WTC11 (cell line): ENCODE results near the gene ANO2. TPM values are rescaled to one million over a fixed set of nuclear protein-coding genes. Genes with fewer than 3 reads are reported as not detected.

ENCODE experiments used
- ATAC-seq: fragments of 200-7000 bp; cut with Tn5 transposase; 2 replicates; pipeline ENCODE4 v1.10.0; 2021; ENCODE audit warnings: mild to moderate bottlenecking, moderate library complexity
- CTCF ChIA-PET: fragments of 300-600 bp; sonication (Branson Sonifier 250); formaldehyde crosslinking; loops from one replicate; lab custom pipeline; 2021; ENCODE audit warnings: antibody characterized with exemption; lab: Charles Lee
- POLR2A ChIA-PET: fragments of 350-600 bp; sonication (Branson Sonifier 250); formaldehyde crosslinking; loops from one replicate; lab custom pipeline; 2021; ENCODE audit warnings: antibody characterized with exemption; lab: Charles Lee
- DNase-seq: peaks from one replicate; pipeline ENCODE4 v3.0.0; 2021; ENCODE audit warnings: low spot score
- H3K27ac Mint-ChIP-seq: 2 replicates; pipeline ENCODE4 v1.8.0; 2021; ENCODE audit warnings: mixed read lengths
- H3K27me3 Mint-ChIP-seq: 2 replicates; pipeline ENCODE4 v1.8.0; 2021; ENCODE audit warnings: low read depth, mild to moderate bottlenecking, moderate library complexity, mixed read lengths
- H3K36me3 Mint-ChIP-seq: 2 replicates; pipeline ENCODE4 v1.8.0; 2021; ENCODE audit warnings: mixed read lengths
- H3K4me1 Mint-ChIP-seq: 2 replicates; pipeline ENCODE4 v1.8.0; 2022; ENCODE audit warnings: mixed read lengths
- H3K4me3 Mint-ChIP-seq: 2 replicates; pipeline ENCODE4 v1.8.0; 2021; ENCODE audit warnings: mild to moderate bottlenecking, moderate library complexity, mixed read lengths
- H3K9me3 Mint-ChIP-seq: 2 replicates; pipeline ENCODE4 v1.8.0; 2021; ENCODE audit warnings: mixed read lengths
- ELF4 ChIP-seq: sonication (generic); formaldehyde crosslinking; IDR thresholded peaks from 2 replicates; pipeline ENCODE4 v1.8.1; 2022; ENCODE audit warnings: low read depth, mild to moderate bottlenecking, moderate library complexity, missing genetic modification reagents
- FOXP1 ChIP-seq: sonication (generic); formaldehyde crosslinking; IDR thresholded peaks from 2 replicates; pipeline ENCODE4 v1.8.0; 2022; ENCODE audit warnings: missing genetic modification reagents, mild to moderate bottlenecking, moderate library complexity, borderline replicate concordance
- KAT7 ChIP-seq: sonication (generic); formaldehyde crosslinking; IDR thresholded peaks from 2 replicates; pipeline ENCODE4 v1.8.1; 2023; ENCODE audit warnings: missing genetic modification reagents, mild to moderate bottlenecking, borderline replicate concordance
- NFATC4 ChIP-seq: fragments of 250-450 bp; sonication (Bioruptor Pico); IDR thresholded peaks from 2 replicates; pipeline ENCODE4 v1.9.0; 2021; ENCODE audit warnings: mild to moderate bottlenecking
- NR2C2 ChIP-seq: sonication (generic); formaldehyde crosslinking; IDR thresholded peaks from 2 replicates; pipeline ENCODE4 v1.8.0; 2022; ENCODE audit warnings: mild to moderate bottlenecking, missing genetic modification reagents
- OVOL2 ChIP-seq: fragments of 250-450 bp; sonication (Bioruptor Pico); IDR thresholded peaks from 2 replicates; pipeline ENCODE4 v1.9.0; 2021; ENCODE audit warnings: mild to moderate bottlenecking, borderline replicate concordance
- TP53 ChIP-seq: sonication (generic); formaldehyde crosslinking; IDR thresholded peaks from 2 replicates; pipeline ENCODE4 v1.8.1; 2023; ENCODE audit warnings: mild to moderate bottlenecking, missing genetic modification reagents
- ZNF416 ChIP-seq: fragments of 250-450 bp; sonication (Bioruptor Pico); IDR thresholded peaks from 2 replicates; pipeline ENCODE4 v1.9.0; 2021; ENCODE audit warnings: mild to moderate bottlenecking, inconsistent platforms
- total RNA-seq: library from RNA; stranded (reverse); gene quantifications from 3 replicates; pipeline ENCODE4 v1.2.3, GENCODE V29; 2021
- TF ChIP-seq, protein P1 (sequence below): fragments of 250-450 bp; sonication (Bioruptor Pico); IDR thresholded peaks from 2 replicates; pipeline ENCODE4 v1.9.0; 2021; ENCODE audit warnings: mild to moderate bottlenecking, borderline replicate concordance
- TF ChIP-seq, protein P2 (sequence below): sonication (generic); formaldehyde crosslinking; IDR thresholded peaks from 2 replicates; pipeline ENCODE4 v1.8.0; 2022; ENCODE audit warnings: mild to moderate bottlenecking, missing genetic modification reagents
- TF ChIP-seq, protein P3 (sequence below): sonication (generic); formaldehyde crosslinking; IDR thresholded peaks from 2 replicates; pipeline ENCODE4 v1.8.0; 2022; ENCODE audit warnings: missing genetic modification reagents
- TF ChIP-seq, protein P4 (sequence below): sonication (generic); formaldehyde crosslinking; IDR thresholded peaks from 2 replicates; pipeline ENCODE4 v1.8.0; 2022; ENCODE audit warnings: mild to moderate bottlenecking, missing genetic modification reagents
- TF ChIP-seq, protein P5 (sequence below): sonication (generic); formaldehyde crosslinking; IDR thresholded peaks from 2 replicates; pipeline ENCODE4 v1.8.1; 2023; ENCODE audit warnings: mild to moderate bottlenecking, missing genetic modification reagents, moderate library complexity

ANO2 gene
- total RNA-seq, 1 experiment from 2014 or later = 2.8 TPM

DNA sequence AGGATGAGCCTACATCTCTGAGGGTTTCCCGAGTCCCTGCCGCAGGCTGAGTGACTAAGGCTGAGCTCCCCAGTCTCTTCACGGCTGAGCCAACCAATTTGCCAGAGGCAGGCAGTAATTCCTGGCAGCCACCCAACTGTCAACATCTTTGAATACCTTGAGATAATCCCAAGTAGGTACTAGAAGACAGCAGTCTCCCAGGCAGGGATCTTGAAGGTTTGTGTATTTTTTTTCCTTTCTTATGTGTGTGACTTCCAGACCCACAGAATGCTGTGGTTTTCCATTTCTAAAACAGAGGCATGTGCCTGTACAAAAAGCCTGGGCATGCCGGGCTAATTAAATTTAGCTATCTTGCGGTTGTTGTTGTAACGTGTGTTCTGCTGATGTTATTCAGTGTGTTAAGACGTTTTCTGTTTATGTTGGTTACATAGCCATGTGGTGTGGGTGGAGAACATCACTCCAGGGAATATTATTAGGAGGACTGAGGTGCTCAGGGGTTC is 155.5 kb downstream of the ANO2 start (continued):
- TF ChIP-seq, protein P1, sequence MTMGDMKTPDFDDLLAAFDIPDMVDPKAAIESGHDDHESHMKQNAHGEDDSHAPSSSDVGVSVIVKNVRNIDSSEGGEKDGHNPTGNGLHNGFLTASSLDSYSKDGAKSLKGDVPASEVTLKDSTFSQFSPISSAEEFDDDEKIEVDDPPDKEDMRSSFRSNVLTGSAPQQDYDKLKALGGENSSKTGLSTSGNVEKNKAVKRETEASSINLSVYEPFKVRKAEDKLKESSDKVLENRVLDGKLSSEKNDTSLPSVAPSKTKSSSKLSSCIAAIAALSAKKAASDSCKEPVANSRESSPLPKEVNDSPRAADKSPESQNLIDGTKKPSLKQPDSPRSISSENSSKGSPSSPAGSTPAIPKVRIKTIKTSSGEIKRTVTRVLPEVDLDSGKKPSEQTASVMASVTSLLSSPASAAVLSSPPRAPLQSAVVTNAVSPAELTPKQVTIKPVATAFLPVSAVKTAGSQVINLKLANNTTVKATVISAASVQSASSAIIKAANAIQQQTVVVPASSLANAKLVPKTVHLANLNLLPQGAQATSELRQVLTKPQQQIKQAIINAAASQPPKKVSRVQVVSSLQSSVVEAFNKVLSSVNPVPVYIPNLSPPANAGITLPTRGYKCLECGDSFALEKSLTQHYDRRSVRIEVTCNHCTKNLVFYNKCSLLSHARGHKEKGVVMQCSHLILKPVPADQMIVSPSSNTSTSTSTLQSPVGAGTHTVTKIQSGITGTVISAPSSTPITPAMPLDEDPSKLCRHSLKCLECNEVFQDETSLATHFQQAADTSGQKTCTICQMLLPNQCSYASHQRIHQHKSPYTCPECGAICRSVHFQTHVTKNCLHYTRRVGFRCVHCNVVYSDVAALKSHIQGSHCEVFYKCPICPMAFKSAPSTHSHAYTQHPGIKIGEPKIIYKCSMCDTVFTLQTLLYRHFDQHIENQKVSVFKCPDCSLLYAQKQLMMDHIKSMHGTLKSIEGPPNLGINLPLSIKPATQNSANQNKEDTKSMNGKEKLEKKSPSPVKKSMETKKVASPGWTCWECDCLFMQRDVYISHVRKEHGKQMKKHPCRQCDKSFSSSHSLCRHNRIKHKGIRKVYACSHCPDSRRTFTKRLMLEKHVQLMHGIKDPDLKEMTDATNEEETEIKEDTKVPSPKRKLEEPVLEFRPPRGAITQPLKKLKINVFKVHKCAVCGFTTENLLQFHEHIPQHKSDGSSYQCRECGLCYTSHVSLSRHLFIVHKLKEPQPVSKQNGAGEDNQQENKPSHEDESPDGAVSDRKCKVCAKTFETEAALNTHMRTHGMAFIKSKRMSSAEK = no peak
- TF ChIP-seq TP53 (CRISPR knock-in tag) = no peak
- TF ChIP-seq KAT7 (CRISPR knock-in tag) = no peak
- TF ChIP-seq, protein P2, sequence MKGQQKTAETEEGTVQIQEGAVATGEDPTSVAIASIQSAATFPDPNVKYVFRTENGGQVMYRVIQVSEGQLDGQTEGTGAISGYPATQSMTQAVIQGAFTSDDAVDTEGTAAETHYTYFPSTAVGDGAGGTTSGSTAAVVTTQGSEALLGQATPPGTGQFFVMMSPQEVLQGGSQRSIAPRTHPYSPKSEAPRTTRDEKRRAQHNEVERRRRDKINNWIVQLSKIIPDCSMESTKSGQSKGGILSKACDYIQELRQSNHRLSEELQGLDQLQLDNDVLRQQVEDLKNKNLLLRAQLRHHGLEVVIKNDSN (CRISPR knock-in tag) = no peak
- TF ChIP-seq ZNF416 (CRISPR knock-in tag) = no peak
- TF ChIP-seq, protein P3, sequence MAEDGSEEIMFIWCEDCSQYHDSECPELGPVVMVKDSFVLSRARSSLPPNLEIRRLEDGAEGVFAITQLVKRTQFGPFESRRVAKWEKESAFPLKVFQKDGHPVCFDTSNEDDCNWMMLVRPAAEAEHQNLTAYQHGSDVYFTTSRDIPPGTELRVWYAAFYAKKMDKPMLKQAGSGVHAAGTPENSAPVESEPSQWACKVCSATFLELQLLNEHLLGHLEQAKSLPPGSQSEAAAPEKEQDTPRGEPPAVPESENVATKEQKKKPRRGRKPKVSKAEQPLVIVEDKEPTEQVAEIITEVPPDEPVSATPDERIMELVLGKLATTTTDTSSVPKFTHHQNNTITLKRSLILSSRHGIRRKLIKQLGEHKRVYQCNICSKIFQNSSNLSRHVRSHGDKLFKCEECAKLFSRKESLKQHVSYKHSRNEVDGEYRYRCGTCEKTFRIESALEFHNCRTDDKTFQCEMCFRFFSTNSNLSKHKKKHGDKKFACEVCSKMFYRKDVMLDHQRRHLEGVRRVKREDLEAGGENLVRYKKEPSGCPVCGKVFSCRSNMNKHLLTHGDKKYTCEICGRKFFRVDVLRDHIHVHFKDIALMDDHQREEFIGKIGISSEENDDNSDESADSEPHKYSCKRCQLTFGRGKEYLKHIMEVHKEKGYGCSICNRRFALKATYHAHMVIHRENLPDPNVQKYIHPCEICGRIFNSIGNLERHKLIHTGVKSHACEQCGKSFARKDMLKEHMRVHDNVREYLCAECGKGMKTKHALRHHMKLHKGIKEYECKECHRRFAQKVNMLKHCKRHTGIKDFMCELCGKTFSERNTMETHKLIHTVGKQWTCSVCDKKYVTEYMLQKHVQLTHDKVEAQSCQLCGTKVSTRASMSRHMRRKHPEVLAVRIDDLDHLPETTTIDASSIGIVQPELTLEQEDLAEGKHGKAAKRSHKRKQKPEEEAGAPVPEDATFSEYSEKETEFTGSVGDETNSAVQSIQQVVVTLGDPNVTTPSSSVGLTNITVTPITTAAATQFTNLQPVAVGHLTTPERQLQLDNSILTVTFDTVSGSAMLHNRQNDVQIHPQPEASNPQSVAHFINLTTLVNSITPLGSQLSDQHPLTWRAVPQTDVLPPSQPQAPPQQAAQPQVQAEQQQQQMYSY = no peak
- no peak for TF ChIP-seq NFATC4 (CRISPR knock-in tag)
- TF ChIP-seq FOXP1 (CRISPR knock-in tag) = no peak
- TF ChIP-seq NR2C2 (CRISPR knock-in tag) = no peak
- TF ChIP-seq, protein P4, sequence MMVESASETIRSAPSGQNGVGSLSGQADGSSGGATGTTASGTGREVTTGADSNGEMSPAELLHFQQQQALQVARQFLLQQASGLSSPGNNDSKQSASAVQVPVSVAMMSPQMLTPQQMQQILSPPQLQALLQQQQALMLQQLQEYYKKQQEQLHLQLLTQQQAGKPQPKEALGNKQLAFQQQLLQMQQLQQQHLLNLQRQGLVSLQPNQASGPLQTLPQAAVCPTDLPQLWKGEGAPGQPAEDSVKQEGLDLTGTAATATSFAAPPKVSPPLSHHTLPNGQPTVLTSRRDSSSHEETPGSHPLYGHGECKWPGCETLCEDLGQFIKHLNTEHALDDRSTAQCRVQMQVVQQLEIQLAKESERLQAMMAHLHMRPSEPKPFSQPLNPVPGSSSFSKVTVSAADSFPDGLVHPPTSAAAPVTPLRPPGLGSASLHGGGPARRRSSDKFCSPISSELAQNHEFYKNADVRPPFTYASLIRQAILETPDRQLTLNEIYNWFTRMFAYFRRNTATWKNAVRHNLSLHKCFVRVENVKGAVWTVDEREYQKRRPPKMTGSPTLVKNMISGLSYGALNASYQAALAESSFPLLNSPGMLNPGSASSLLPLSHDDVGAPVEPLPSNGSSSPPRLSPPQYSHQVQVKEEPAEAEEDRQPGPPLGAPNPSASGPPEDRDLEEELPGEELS (CRISPR knock-in tag) = no peak
- no peak for TF ChIP-seq ELF4 (CRISPR knock-in tag)
- TF ChIP-seq, all 79 proteins: peak for 0

DNA sequence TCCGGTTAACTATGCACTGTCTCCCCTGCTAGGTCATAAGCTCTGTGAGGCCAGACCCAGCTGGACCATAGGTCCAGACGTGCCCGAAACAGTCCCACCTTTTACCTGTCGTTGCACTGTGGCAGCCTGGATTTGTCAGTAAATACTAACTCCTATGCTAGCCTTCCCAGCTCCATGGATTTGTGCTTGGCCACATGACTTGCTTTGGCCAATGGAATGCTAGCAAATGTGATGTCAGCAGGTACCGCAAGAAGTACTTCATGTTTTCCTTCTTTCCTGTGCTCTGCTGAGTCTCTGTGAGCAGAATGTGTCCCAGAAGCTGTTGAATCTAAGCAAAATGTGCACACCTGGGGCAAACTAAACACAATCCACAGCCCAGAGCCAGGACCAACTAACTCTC is 157.2 kb downstream of the ANO2 start:
- Mint-ChIP-seq H3K9me3 (no peaks in the 10 kb centered on the region; the same call in 1 of the 2 replicates), H3K27ac (no peak overlapping the region), H3K4me3 (no peak overlapping the region), H3K4me1 (no peaks in the 10 kb centered on the region), H3K36me3 (no peaks in the 10 kb centered on the region), H3K27me3 (no peaks in the 10 kb centered on the region)
- no peak for ATAC-seq
- TF ChIP-seq OVOL2 = no peak
- TF ChIP-seq, protein P5, sequence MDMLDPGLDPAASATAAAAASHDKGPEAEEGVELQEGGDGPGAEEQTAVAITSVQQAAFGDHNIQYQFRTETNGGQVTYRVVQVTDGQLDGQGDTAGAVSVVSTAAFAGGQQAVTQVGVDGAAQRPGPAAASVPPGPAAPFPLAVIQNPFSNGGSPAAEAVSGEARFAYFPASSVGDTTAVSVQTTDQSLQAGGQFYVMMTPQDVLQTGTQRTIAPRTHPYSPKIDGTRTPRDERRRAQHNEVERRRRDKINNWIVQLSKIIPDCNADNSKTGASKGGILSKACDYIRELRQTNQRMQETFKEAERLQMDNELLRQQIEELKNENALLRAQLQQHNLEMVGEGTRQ (CRISPR knock-in tag) = peak; percentile 54
- DNase-seq = no peak
- ChIA-PET CTCF (no interaction called here), POLR2A (no interaction called here)
